ENCODE data around the gene PLEKHS1.
"Not testable (repeated sequence)": the region's sequence is repeated elsewhere in the genome, so short reads cannot be mapped to it uniquely, and the experiment has no call there.

PLEKHS1 gene

GRCh38 chr10:113802997-113803396 lies 51.5 kb downstream of the PLEKHS1 start:
- no peak for DNase-seq

- no peak for DNase-seq
These were observed 55.0 kb downstream of the PLEKHS1 start for GRCh38 chr10:113806503-113806902.

- DNase-seq: no peak
These were observed 56.7 kb downstream of the PLEKHS1 start for GRCh38 chr10:113808168-113808567.

GRCh38 chr10:113814700-113815099 lies 63.2 kb downstream of the PLEKHS1 start:
- DNase-seq: not testable (repeated sequence)

GRCh38 chr10:113819989-113820388 lies 68.5 kb downstream of the PLEKHS1 start:
- DNase-seq: no peak

- DNase-seq: no peak
These were observed 69.0 kb downstream of the PLEKHS1 start for GRCh38 chr10:113820507-113820906.

- DNase-seq: not testable (repeated sequence)
These were observed 69.8 kb downstream of the PLEKHS1 start for GRCh38 chr10:113821306-113821705.

- DNase-seq: no peak
These were observed 70.7 kb downstream of the PLEKHS1 start for GRCh38 chr10:113822174-113822573.

GRCh38 chr10:113823389-113823788 lies 71.9 kb downstream of the PLEKHS1 start:
- DNase-seq: no peak

- DNase-seq: no peak
These were observed 74.3 kb downstream of the PLEKHS1 start for GRCh38 chr10:113825791-113826190.

- DNase-seq: not testable (repeated sequence)
These were observed 77.1 kb downstream of the PLEKHS1 start for GRCh38 chr10:113828567-113828966.
